Femur (tissue), 1 donor: ENCODE measurements around the gene PDP2.

Experiments
- DNase-seq: peaks from one replicate; pipeline ENCODE4 v3.0.0-alpha.2; 2017

PDP2 gene

DNA sequence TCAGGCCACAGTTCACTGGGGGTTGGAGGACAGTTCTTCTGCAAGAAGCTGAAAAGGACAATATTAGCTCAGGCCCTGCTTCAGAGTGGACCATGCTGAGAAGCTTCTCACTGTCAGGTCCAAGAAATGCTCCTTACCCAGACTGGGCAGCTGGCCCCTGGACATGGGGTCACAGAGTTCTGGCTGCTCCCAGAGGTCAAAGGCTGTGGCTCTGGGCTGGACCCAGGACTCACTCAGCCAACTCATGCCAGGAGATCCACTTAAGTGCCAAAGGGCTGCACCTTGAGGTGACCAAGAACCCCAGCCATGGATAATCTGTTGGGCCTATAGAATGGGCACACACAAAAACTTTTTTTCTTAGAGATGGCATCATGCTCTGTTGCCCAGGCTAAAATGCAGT, 59.1 kb downstream of the PDP2 start:
- no peak for DNase-seq

- DNase-seq, result no peak
Measured at GRCh38 chr16:66940236-66940635, 59.9 kb downstream of the PDP2 start.
